DMS79 treated with DMSO at 0.1 percent for 48 hours (cell line): ENCODE measurements around the gene PA2G4.

ENCODE experiments used
- DNase-seq: peaks from one replicate; lab custom pipeline; 2025; lab: John Stamatoyannopoulos, UW

The PA2G4 gene

GRCh38 chr12:56127485-56127887 lies 23.1 kb downstream of the PA2G4 start:
- no peak for DNase-seq

- peak; percentile 93 for DNase-seq
Measured at GRCh38 chr12:56127888-56128669, 23.7 kb downstream of the PA2G4 start, which contains the start of gene ESYT1. Gene ESYT1, plus strand, starts transcription at chr12:56128267. Its CDS starts 53 bp downstream, at chr12:56128320.

- DNase-seq = peak; percentile 24
Measured at GRCh38 chr12:56128670-56129205, 24.4 kb downstream of the PA2G4 start.

GRCh38 chr12:56129206-56129941 lies 25.0 kb downstream of the PA2G4 start:
- DNase-seq = peak; percentile 24

GRCh38 chr12:56129942-56130495 lies 25.7 kb downstream of the PA2G4 start:
- no peak for DNase-seq

- no peak for DNase-seq
Measured at GRCh38 chr12:56130876-56131275, 26.5 kb downstream of the PA2G4 start.

- DNase-seq = no peak
Measured at GRCh38 chr12:56134897-56135296, 30.5 kb downstream of the PA2G4 start.

- no peak for DNase-seq
Measured at GRCh38 chr12:56137853-56138571, 33.7 kb downstream of the PA2G4 start.

- no peak for DNase-seq
Measured at GRCh38 chr12:56141946-56142784, 37.8 kb downstream of the PA2G4 start.

GRCh38 chr12:56143217-56143616 lies 38.9 kb downstream of the PA2G4 start:
- no peak for DNase-seq

- DNase-seq = no peak
Measured at GRCh38 chr12:56143870-56144269, 39.5 kb downstream of the PA2G4 start.

GRCh38 chr12:56145217-56145616 lies 40.9 kb downstream of the PA2G4 start:
- DNase-seq = no peak

GRCh38 chr12:56146492-56147460 lies 42.4 kb downstream of the PA2G4 start:
- DNase-seq = no peak

GRCh38 chr12:56150563-56150962 lies 46.2 kb downstream of the PA2G4 start:
- DNase-seq = peak; percentile 16

- peak; percentile 27 for DNase-seq
Measured at GRCh38 chr12:56151672-56152131, 47.3 kb downstream of the PA2G4 start.

GRCh38 chr12:56152132-56152755 lies 47.9 kb downstream of the PA2G4 start, which contains the start of gene MYL6B:
Gene MYL6B, plus strand, starts transcription at chr12:56152587. Its CDS starts 1,332 bp downstream, at chr12:56153919.
- peak; percentile 59 for DNase-seq

- no peak for DNase-seq
Measured at GRCh38 chr12:56152756-56153677, 48.7 kb downstream of the PA2G4 start.

GRCh38 chr12:56153678-56154065 lies 49.3 kb downstream of the PA2G4 start:
- no peak for DNase-seq
